HepG2 (cell line): ENCODE data around the gene ACSL1. TPM values are rescaled to one million over a fixed set of nuclear protein-coding genes. Genes with fewer than 3 reads are reported as not detected.

Source experiments
- CREM ChIP-seq, 2 experiments: sonication (generic) in 1 of 2; formaldehyde crosslinking in 1 of 2; IDR thresholded peaks; 2 replicates each; pipeline versions ENCODE4 v1.4.0 to v1.6.1; 2016 to 2020; ENCODE audit warnings: antibody characterized with exemption in 1 of 2, mild to moderate bottlenecking in 1 of 2, missing genetic modification reagents in 1 of 2
- DMAP1 ChIP-seq: IDR thresholded peaks from 2 replicates; pipeline ENCODE4 v1.6.1; 2016
- HES4 ChIP-seq: sonication (generic); formaldehyde crosslinking; IDR thresholded peaks from 2 replicates; pipeline ENCODE4 v1.9.0; 2021; ENCODE audit warnings: mild to moderate bottlenecking, missing genetic modification reagents, borderline replicate concordance
- HIVEP1 ChIP-seq: sonication (generic); formaldehyde crosslinking; IDR thresholded peaks from 2 replicates; pipeline ENCODE4 v1.4.0; 2020; ENCODE audit warnings: mild to moderate bottlenecking, missing genetic modification reagents
- JDP2 ChIP-seq: sonication (generic); formaldehyde crosslinking; IDR thresholded peaks from 2 replicates; pipeline ENCODE4 v1.8.1; 2022; ENCODE audit warnings: missing genetic modification reagents, borderline replicate concordance
- JUNB ChIP-seq: sonication (generic); formaldehyde crosslinking; IDR thresholded peaks from 2 replicates; pipeline ENCODE4 v1.8.0; 2022; ENCODE audit warnings: missing genetic modification reagents, mild to moderate bottlenecking, borderline replicate concordance
- NFE2L1 ChIP-seq: sonication (generic); formaldehyde crosslinking; IDR thresholded peaks from 2 replicates; pipeline ENCODE4 v1.4.0; 2020; ENCODE audit warnings: missing genetic modification reagents, mild to moderate bottlenecking, borderline replicate concordance
- NR2C2 ChIP-seq: sonication (generic); formaldehyde crosslinking; IDR thresholded peaks from 2 replicates; pipeline ENCODE4 v1.4.0; 2020; ENCODE audit warnings: missing genetic modification reagents, mild to moderate bottlenecking, moderate library complexity, borderline replicate concordance
- NR2F2 ChIP-seq: IDR thresholded peaks from 2 replicates; pipeline ENCODE4 v1.6.1; 2012; ENCODE audit warnings: low read depth, inconsistent platforms, borderline replicate concordance
- RBFOX2 ChIP-seq: fragments of 200-400 bp; formaldehyde crosslinking; IDR thresholded peaks from 2 replicates; pipeline ENCODE4 v1.6.1; 2017; ENCODE audit warnings: low read depth, mild to moderate bottlenecking, low read length
- REXO4 ChIP-seq: sonication (generic); formaldehyde crosslinking; IDR thresholded peaks from 2 replicates; pipeline ENCODE4 v1.8.0; 2022; ENCODE audit warnings: missing genetic modification reagents, mild to moderate bottlenecking, borderline replicate concordance
- RFX1 ChIP-seq: fragments of 450-650 bp; IDR thresholded peaks from 2 replicates; pipeline ENCODE4 v1.6.1; 2017
- SATB2 ChIP-seq: sonication (generic); formaldehyde crosslinking; IDR thresholded peaks from 2 replicates; pipeline ENCODE4 v1.5.0; 2020; ENCODE audit warnings: missing genetic modification reagents
- ZC3H13 ChIP-seq: sonication (generic); formaldehyde crosslinking; IDR thresholded peaks from 2 replicates; pipeline ENCODE4 v1.8.1; 2023; ENCODE audit warnings: mild to moderate bottlenecking, missing genetic modification reagents, moderate library complexity
- ZFP36L1 ChIP-seq: sonication (generic); formaldehyde crosslinking; IDR thresholded peaks from 2 replicates; pipeline ENCODE4 v1.8.0; 2022; ENCODE audit warnings: mild to moderate bottlenecking, missing genetic modification reagents, moderate library complexity
- ZNF367 ChIP-seq: sonication (generic); formaldehyde crosslinking; IDR thresholded peaks from 2 replicates; pipeline ENCODE4 v1.4.0; 2020; ENCODE audit warnings: missing genetic modification reagents, borderline replicate concordance
- ZNF557 ChIP-seq: sonication (generic); formaldehyde crosslinking; IDR thresholded peaks from 2 replicates; pipeline ENCODE4 v1.4.0; 2020; ENCODE audit warnings: missing genetic modification reagents
- ZNF678 ChIP-seq: sonication (generic); formaldehyde crosslinking; IDR thresholded peaks from 2 replicates; pipeline ENCODE4 v1.4.0; 2020; ENCODE audit warnings: mild to moderate bottlenecking, missing genetic modification reagents
- ZNF781 ChIP-seq: sonication (generic); formaldehyde crosslinking; IDR thresholded peaks from 2 replicates; pipeline ENCODE4 v1.5.1; 2020; ENCODE audit warnings: borderline replicate concordance, mild to moderate bottlenecking, missing genetic modification reagents; ENCODE audit errors: not compliant biosample characterization
- ZSCAN25 ChIP-seq: sonication (generic); formaldehyde crosslinking; IDR thresholded peaks from 2 replicates; pipeline ENCODE4 v1.8.0; 2022; ENCODE audit warnings: mild to moderate bottlenecking, missing genetic modification reagents
- polyA plus RNA-seq, 8 experiments: library from polyadenylated mRNA; depleted of rRNA in 3 of 8; stranded (reverse) in 7 of 8; unstranded in 1 of 8; fragments of >200 nt; fragmentation: Illumina TruSeq in 4 of 8; extraction: Trizol in 4 of 8; gene quantifications; 2 replicates each; pipeline versions ENCODE4 v1.2.1 to v1.2.3, GENCODE V29; 2011 to 2016; ENCODE audit warnings: low read depth in 4 of 8, missing spikeins in 1 of 8, mixed read lengths in 1 of 8; ENCODE audit not compliant: insufficient read depth in 1 of 8
- total RNA-seq, 5 experiments: library from RNA; depleted of rRNA; stranded (reverse); fragments of >200 nt; fragmentation: Illumina TruSeq; extraction: Trizol; gene quantifications; 2 replicates each; pipeline ENCODE4 v1.2.3, GENCODE V29; 2016; ENCODE audit warnings: low read depth in 1 of 5
- TF ChIP-seq, protein P1 (sequence below): sonication (generic); formaldehyde crosslinking; IDR thresholded peaks from 2 replicates; pipeline ENCODE4 v1.4.0; 2020; ENCODE audit warnings: mild to moderate bottlenecking, missing genetic modification reagents
- TF ChIP-seq, protein P2 (sequence below): sonication (generic); formaldehyde crosslinking; IDR thresholded peaks from 2 replicates; pipeline ENCODE4 v1.8.0; 2022; ENCODE audit warnings: mild to moderate bottlenecking, missing genetic modification reagents, moderate library complexity
- TF ChIP-seq, protein P3 (sequence below): sonication (generic); formaldehyde crosslinking; IDR thresholded peaks from 2 replicates; pipeline ENCODE4 v1.8.0; 2022; ENCODE audit warnings: missing genetic modification reagents, mild to moderate bottlenecking, borderline replicate concordance
- TF ChIP-seq, protein P4 (sequence below): sonication (generic); formaldehyde crosslinking; IDR thresholded peaks from 2 replicates; pipeline ENCODE4 v1.5.0; 2020; ENCODE audit warnings: missing genetic modification reagents
- TF ChIP-seq, protein P5 (sequence below): sonication (generic); formaldehyde crosslinking; IDR thresholded peaks from 2 replicates; pipeline ENCODE4 v1.5.1; 2020; ENCODE audit warnings: mild to moderate bottlenecking, missing genetic modification reagents, moderate library complexity

ACSL1 gene
- total and polyA plus RNA-seq, 2 of the 13 experiments (the other 11 are each of a cell fraction or from before 2014, with no cell fraction given) = 10.0 to 29.8 TPM

DNA sequence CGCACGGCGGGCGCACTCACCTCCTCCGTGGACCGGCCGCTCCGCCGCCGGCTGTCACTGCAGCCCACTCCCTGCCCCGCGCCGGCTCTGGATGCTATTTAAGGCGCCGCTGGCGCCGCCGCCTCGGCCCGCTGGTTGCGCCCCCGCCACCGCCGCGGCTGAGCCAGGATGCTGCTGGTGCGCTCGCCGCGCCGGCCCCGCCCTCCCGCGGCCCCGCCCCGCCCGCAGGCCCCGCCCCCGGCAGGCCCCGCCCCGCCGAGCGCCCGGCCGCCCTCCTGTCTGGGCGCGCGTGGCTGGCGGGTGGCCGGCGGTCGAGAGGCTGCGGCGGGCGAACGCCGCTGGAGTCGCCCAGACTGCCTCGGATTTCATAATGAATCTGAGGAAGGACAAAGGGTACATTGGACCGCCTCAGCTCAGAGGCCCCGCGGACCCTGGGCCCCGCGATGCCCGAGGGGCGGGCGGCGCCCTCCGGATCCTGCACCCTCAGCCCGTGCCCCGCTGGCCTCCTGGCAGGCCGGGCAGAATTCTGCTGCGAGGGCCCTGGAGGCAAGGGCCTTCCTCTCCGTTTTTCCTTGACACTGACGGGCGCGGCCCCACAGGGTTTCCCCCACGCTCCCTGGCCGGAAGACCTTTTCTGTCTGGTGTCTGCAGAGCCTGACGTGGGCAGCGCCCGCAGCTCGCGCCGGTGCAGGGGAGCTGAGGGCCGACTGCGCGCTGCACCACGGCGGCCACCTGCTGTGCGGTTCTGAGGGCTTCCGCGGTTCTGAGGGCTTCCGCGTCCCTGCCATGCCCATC, at the start of gene ACSL1 (continued):
- TF ChIP-seq, protein P1, sequence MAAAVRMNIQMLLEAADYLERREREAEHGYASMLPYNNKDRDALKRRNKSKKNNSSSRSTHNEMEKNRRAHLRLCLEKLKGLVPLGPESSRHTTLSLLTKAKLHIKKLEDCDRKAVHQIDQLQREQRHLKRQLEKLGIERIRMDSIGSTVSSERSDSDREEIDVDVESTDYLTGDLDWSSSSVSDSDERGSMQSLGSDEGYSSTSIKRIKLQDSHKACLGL (CRISPR knock-in tag) = peak; percentile 38; the same call in 1 of the 2 replicates
- peak; percentile 44; the same call in 1 of the 2 replicates for TF ChIP-seq HIVEP1 (CRISPR knock-in tag)
- peak; percentile 59; the same call in 1 of the 2 replicates for TF ChIP-seq ZNF678 (CRISPR knock-in tag)
- peak; percentile 65 for TF ChIP-seq RBFOX2
- no peak for TF ChIP-seq ZFP36L1 (CRISPR knock-in tag)
- no peak for TF ChIP-seq NR2C2 (CRISPR knock-in tag)
- TF ChIP-seq, protein P2, sequence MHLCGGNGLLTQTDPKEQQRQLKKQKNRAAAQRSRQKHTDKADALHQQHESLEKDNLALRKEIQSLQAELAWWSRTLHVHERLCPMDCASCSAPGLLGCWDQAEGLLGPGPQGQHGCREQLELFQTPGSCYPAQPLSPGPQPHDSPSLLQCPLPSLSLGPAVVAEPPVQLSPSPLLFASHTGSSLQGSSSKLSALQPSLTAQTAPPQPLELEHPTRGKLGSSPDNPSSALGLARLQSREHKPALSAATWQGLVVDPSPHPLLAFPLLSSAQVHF = no peak
- TF ChIP-seq ZSCAN25 (CRISPR knock-in tag) = no peak
- no peak for TF ChIP-seq JUNB (CRISPR knock-in tag)
- no peak; the same call in 1 of the 2 replicates for TF ChIP-seq NFE2L1 (CRISPR knock-in tag)
- no peak for TF ChIP-seq SATB2
- TF ChIP-seq, protein P3, sequence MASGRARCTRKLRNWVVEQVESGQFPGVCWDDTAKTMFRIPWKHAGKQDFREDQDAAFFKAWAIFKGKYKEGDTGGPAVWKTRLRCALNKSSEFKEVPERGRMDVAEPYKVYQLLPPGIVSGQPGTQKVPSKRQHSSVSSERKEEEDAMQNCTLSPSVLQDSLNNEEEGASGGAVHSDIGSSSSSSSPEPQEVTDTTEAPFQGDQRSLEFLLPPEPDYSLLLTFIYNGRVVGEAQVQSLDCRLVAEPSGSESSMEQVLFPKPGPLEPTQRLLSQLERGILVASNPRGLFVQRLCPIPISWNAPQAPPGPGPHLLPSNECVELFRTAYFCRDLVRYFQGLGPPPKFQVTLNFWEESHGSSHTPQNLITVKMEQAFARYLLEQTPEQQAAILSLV (CRISPR knock-in tag) = no peak
- TF ChIP-seq RFX1 = no peak
- TF ChIP-seq REXO4 (CRISPR knock-in tag) = no peak
- TF ChIP-seq NR2F2 = no peak
- no peak for TF ChIP-seq ZNF557 (CRISPR knock-in tag)
- TF ChIP-seq DMAP1 (CRISPR knock-in tag) = no peak
- TF ChIP-seq CREM (IDR thresholded peaks at IDR 0.05) = no peak
- no peak for TF ChIP-seq CREM (CRISPR knock-in tag; IDR thresholded peaks at IDR 0.05)
- TF ChIP-seq, protein P4, sequence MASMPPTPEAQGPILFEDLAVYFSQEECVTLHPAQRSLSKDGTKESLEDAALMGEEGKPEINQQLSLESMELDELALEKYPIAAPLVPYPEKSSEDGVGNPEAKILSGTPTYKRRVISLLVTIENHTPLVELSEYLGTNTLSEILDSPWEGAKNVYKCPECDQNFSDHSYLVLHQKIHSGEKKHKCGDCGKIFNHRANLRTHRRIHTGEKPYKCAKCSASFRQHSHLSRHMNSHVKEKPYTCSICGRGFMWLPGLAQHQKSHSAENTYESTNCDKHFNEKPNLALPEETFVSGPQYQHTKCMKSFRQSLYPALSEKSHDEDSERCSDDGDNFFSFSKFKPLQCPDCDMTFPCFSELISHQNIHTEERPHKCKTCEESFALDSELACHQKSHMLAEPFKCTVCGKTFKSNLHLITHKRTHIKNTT (CRISPR knock-in tag) = no peak
- TF ChIP-seq, protein P5, sequence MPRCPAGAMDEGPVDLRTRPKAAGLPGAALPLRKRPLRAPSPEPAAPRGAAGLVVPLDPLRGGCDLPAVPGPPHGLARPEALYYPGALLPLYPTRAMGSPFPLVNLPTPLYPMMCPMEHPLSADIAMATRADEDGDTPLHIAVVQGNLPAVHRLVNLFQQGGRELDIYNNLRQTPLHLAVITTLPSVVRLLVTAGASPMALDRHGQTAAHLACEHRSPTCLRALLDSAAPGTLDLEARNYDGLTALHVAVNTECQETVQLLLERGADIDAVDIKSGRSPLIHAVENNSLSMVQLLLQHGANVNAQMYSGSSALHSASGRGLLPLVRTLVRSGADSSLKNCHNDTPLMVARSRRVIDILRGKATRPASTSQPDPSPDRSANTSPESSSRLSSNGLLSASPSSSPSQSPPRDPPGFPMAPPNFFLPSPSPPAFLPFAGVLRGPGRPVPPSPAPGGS = peak; percentile 63; the same call in 1 of the 2 replicates
- no peak for TF ChIP-seq ZC3H13 (CRISPR knock-in tag)
- TF ChIP-seq HES4 (CRISPR knock-in tag) = 0 out of 2 replicates have a peak, but pooled peaks have one; percentile 58
- TF ChIP-seq ZNF367 (CRISPR knock-in tag) = peak; percentile 62; the same call in 1 of the 2 replicates
- TF ChIP-seq JDP2 (CRISPR knock-in tag) = no peak
- no peak for TF ChIP-seq ZNF781 (CRISPR knock-in tag)
